Measurements from ENCODE around the gene CEP162. TPM values are rescaled to one million over a fixed set of nuclear protein-coding genes. Genes with fewer than 3 reads are reported as not detected.
A peak's percentile ranks its signal among the peaks of the same experiment; 100 is the strongest.

CEP162 gene
- total RNA-seq, 1 donor from 2014 or later, result 28.8 TPM

DNA sequence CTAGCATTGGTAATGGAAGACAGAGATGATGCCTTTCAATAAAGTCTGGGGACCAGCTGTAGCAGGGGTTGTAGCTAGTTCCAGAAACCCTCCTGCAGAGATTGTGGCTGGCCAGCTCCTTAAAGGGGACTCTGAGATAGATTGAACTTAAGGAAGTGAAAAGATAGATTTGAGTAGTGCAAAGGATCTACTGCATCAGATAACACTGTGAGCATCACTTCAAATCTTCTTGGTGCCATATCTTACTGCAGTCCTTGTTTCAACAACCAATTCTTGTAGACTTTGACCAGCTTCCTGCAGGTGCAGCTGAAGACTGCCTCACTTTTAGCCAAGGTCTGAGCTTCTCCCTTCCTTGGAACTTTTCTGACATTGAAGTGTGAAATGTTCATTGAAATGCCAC lies 14.8 kb upstream of the CEP162 start:
- Histone ChIP-seq H3K27me3 (no peaks in the 10 kb centered on the region), H3K36me3 (no peaks in the 10 kb centered on the region), H4K20me1 (ENCODE audit: low read depth) (no peaks in the 10 kb centered on the region), H3K4me1 (no peaks in the 10 kb centered on the region), H2AFZ (replicated peaks) (no peak overlapping the region), H3K27ac (no peak overlapping the region), H3K4me2 (no peak overlapping the region), H3K9me3 (ENCODE audit: low read depth) (no peaks in the 10 kb centered on the region), H3K4me3 (no peak overlapping the region), H3K9ac (no peak overlapping the region), H3F3A (ENCODE audit: low read depth) (no peaks in the 10 kb centered on the region), H3K79me2 (ENCODE audit: low read depth) (no peaks in the 10 kb centered on the region)
- no peak for DNase-seq (ENCODE audit: low spot score)
- peaks cover 3% of the 10 kb centered on the region for H3K9me3 Mint-ChIP-seq
- no peak overlapping the region for H3K4me3 Mint-ChIP-seq
- no peaks in the 10 kb centered on the region for H3K36me3 Mint-ChIP-seq
- TF ChIP-seq, protein P1, sequence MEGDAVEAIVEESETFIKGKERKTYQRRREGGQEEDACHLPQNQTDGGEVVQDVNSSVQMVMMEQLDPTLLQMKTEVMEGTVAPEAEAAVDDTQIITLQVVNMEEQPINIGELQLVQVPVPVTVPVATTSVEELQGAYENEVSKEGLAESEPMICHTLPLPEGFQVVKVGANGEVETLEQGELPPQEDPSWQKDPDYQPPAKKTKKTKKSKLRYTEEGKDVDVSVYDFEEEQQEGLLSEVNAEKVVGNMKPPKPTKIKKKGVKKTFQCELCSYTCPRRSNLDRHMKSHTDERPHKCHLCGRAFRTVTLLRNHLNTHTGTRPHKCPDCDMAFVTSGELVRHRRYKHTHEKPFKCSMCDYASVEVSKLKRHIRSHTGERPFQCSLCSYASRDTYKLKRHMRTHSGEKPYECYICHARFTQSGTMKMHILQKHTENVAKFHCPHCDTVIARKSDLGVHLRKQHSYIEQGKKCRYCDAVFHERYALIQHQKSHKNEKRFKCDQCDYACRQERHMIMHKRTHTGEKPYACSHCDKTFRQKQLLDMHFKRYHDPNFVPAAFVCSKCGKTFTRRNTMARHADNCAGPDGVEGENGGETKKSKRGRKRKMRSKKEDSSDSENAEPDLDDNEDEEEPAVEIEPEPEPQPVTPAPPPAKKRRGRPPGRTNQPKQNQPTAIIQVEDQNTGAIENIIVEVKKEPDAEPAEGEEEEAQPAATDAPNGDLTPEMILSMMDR (IDR thresholded peaks at IDR 0.05), result no peak
- TF ChIP-seq EZH2phosphoT487 (IDR thresholded peaks at IDR 0.05) (no peak), EZH2 (IDR thresholded peaks at IDR 0.05) (no peak)
- H3K27me3 Mint-ChIP-seq (ENCODE audit: insufficient read depth, low read depth), result peaks cover 7% of the 10 kb centered on the region
- no peaks in the 10 kb centered on the region for H3K4me1 Mint-ChIP-seq
- no peak overlapping the region for H3K27ac Mint-ChIP-seq

DNA sequence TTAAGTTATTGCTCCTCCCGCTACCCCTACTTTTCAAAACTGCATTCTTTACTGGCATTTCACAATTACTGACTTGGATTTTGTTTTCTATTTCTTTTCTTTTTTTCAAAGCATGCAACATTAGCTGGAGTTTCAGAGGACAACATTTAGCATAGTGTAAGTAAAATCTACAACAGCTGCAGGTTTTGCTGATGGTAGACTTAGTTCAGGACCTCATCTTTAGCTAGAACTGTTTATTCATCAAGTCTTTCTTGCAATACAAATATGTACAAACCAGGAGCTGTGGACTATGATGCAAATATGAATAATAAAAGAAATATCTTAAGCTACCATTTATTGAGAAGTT lies 728 bp upstream of the CEP162 start:
- Mint-ChIP-seq H3K36me3 (no peaks in the 10 kb centered on the region), H3K27me3 (ENCODE audit: insufficient read depth, low read depth) (peaks cover 3% of the 10 kb centered on the region), H3K27ac (no peak overlapping the region), H3K4me1 (peaks cover 16% of the 10 kb centered on the region), H3K4me3 (peak overlapping the region; percentile 94), H3K9me3 (no peaks in the 10 kb centered on the region)
- no peaks in the 10 kb centered on the region for H3K9me3 ChIP-seq (ENCODE audit: low read depth)
- no peak for DNase-seq (ENCODE audit: low spot score)
- H3K4me3 ChIP-seq, result peak overlapping the region; percentile 88
- H4K20me1 ChIP-seq (ENCODE audit: low read depth), result no peaks in the 10 kb centered on the region
- TF ChIP-seq, protein P1 (IDR thresholded peaks at IDR 0.05), result no peak
- peak; percentile 20 for TF ChIP-seq EZH2 (IDR thresholded peaks at IDR 0.05)
- no peak overlapping the region for H3K27ac ChIP-seq
- peaks cover 13% of the 10 kb centered on the region for H3K79me2 ChIP-seq (ENCODE audit: low read depth)
- H3K4me2 ChIP-seq, result peak overlapping the region; percentile 86
- no peaks in the 10 kb centered on the region for H3K36me3 ChIP-seq
- H3F3A ChIP-seq (ENCODE audit: low read depth), result no peaks in the 10 kb centered on the region
- no peak overlapping the region for H3K9ac ChIP-seq
- H3K27me3 ChIP-seq, result peaks cover 52% of the 10 kb centered on the region
- H3K4me1 ChIP-seq, result no peaks in the 10 kb centered on the region
- peak overlapping the region; percentile 100 for H2AFZ ChIP-seq (replicated peaks)

DNA sequence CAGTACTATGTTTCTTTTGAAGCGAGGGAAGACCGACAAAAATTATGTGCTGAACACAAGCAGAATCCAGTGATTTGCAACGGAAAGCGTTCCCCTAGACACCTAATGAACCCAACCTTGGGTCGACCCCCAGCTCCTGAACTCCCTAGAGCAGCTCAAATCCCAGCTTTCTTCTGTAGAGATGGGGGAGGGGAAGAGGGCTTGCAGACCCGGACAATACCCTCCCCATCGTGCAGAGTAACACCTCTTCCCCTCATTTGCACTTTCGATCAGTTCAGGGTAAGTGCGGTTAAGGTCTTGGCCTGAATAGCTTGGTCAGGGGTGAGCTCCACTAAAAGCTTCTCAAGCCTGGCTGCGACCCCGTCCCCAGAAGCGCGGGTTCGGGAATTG lies 404 bp downstream of the CEP162 start:
- Histone ChIP-seq H2AFZ (replicated peaks) (peak overlapping the region; percentile 100), H3K27me3 (peaks cover 40% of the 10 kb centered on the region), H3K9ac (peak overlapping the region; percentile 29), H4K20me1 (ENCODE audit: low read depth) (peaks cover 3% of the 10 kb centered on the region), H3F3A (ENCODE audit: low read depth) (no peaks in the 10 kb centered on the region), H3K4me3 (peak overlapping the region; percentile 88), H3K4me2 (peak overlapping the region; percentile 86), H3K79me2 (ENCODE audit: low read depth) (peaks cover 13% of the 10 kb centered on the region), H3K36me3 (no peaks in the 10 kb centered on the region), H3K4me1 (no peaks in the 10 kb centered on the region), H3K9me3 (ENCODE audit: low read depth) (no peaks in the 10 kb centered on the region), H3K27ac (no peak overlapping the region)
- H3K9me3 Mint-ChIP-seq, result no peaks in the 10 kb centered on the region
- peak overlapping the region; percentile 94 for H3K4me3 Mint-ChIP-seq
- DNase-seq (ENCODE audit: low spot score), result peak; percentile 57
- H3K27ac Mint-ChIP-seq, result peak overlapping the region; percentile 95
- H3K27me3 Mint-ChIP-seq (ENCODE audit: insufficient read depth, low read depth), result peaks cover 3% of the 10 kb centered on the region
- H3K36me3 Mint-ChIP-seq, result no peaks in the 10 kb centered on the region
- H3K4me1 Mint-ChIP-seq, result peaks cover 16% of the 10 kb centered on the region
- no peak for TF ChIP-seq EZH2phosphoT487 (IDR thresholded peaks at IDR 0.05)
- TF ChIP-seq, protein P1 (IDR thresholded peaks at IDR 0.05), result no peak
- TF ChIP-seq EZH2 (IDR thresholded peaks at IDR 0.05), result no peak

Measured in neural progenitor cell (in vitro differentiated cells).